ENCODE measurements around the gene ARMC9.
"Not testable (repeated sequence)": the region's sequence is repeated elsewhere in the genome, so short reads cannot be mapped to it uniquely, and the experiment has no call there.

Gene ARMC9

DNA sequence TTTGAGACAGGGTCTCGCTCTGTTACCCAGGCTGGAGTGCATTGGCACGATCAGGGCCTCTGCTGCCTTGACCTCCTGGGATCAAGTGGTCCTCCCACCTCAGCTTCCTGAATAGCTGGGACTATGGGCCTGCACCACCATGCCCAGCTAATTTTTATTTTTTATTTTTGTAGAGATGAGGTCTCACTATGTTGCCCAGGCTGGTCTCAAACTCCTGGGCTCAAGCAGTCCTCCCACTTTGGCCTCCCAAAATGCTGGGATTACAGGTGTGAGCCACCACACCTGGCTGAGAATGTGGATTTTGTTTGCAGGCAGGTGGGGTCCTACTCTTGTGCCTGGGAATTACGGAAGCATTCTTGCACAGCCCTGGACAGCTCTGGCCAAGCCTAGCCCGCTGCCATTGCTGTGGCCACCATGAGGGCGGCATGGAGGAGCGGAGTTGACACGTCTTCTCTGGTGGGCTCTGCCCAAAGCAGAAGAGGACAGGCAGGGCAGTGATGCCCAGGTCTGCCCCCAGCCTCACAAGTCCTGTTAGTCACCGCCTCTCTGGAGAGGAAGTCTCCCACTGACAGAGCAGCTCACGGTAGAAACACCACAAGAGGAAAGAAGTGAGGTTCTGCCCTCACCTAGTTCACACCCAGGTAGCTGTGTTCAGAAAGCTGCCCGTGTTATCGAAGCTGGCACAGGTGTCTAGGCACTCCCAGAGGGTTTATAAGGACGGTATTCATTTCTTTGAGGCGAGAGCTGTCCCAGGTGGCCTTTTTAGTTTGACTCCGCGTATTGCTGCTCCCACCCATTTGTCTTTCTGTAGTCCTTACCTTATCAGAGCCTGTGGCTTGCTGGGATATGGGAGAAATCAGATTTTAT, 46.2 kb downstream of the ARMC9 start:
- DNase-seq (ENCODE audit: low spot score): no peak

DNA sequence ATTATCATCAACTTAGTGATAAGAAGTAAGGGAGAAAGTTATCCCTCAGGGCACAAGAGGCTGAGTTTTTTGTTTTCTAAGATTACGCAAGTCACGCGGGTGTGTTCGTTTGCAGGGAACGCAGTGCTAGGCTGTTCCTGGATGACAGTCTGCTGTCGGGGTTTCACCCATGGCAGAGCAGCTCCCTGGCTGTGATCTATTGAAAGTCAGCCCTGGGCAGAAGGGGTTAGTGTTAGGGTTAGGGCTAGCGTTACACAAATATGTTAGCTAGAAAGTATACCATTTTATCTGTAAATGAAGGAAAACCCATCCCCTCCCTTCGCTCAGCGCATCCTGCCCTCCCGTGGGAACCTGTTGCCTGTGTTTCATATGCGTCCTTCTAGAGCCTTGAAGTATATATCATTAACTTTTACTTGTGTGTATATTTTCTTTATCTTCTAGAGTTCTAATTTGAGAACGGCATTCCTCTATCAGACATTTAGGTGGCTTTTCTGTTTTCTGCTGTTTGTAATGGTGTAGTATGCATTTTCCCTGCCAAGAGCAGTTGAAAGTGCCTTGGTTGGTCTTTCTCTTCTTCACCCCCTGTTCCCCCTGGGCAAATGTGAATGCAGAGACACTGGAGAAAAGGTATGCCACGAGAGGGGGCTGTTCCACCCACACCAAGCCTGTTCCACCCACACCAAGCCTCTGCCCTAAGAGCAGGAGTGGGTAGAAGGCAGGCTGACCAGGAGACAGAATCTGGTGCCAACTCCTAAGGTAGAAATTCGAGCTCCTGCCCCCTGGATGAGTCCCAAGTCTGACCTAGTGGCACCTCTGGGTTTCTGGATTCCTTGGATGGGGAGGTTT, 47.0 kb downstream of the ARMC9 start:
- DNase-seq (ENCODE audit: low spot score): no peak

DNA sequence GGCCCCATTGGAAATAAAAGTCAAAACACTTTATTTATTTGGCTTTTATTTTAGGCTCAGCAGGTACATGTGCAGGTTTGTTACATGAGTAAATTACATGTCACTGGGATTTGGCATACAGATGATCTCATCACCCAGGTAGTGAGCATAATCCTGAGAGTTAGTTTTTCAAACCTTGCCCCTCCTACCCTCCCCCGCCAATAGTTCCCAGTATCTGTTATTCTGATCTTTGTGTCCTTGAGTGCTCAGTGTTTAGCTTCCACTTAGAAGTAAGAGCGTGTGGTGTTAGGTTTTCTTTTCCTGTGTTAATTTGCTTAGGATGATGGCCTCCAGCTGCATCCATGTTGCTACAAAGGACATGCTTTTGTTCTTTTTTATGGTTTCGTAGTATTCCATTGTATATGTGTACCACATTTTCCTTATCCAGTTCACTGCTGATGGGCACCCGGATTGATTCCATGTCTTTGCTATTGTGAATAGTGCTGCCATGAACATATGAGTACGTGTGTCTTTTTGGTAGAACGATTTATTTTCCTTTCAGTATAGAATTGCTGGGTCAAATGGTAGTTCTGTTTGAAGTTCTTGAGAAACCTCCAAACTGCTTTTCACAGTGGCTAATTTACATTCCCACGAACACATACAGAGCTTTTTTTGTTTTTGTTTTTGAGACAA, 47.9 kb downstream of the ARMC9 start:
- DNase-seq (ENCODE audit: low spot score): no peak

DNA sequence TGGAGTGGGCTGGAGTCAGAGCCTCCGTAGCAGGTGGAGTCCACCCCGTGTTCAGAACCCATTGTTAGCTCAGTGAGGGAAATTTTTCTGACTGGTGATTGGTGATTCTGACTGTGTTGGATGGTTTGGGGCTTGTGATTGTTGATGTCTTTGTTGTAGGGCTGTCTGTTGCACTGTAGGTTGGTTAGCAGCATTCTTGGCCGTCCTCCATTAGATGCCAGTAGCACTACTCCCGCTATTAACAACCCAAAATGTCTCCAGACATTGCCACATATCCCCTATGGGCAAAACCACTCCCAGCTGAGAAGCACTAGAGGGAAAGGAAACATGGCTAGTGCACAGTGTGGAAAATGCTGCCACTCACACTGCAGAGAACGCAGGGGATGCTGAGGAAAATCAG, 51.7 kb downstream of the ARMC9 start:
- no peak for DNase-seq (ENCODE audit: low spot score)

DNA sequence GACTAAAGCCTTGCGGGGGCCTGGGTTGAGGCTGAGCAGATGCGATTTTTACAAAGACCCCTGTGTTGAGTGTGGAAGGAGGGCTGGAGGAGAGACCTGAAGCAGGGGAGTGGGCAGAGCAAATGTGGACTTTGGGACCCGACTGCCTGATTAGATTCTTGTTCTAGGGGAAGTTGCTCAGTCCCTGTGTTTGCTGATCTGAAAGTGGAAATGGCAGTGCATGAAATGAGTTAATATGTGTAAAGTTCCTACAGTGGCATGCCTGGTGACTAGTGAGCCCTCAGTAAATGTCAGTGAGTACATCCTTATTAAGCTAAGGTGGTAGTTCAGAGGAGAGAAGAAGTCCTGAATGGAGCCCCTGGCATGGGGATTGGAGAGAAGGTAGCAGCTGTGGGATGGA, 52.3 kb downstream of the ARMC9 start:
- no peak for DNase-seq (ENCODE audit: low spot score)

DNA sequence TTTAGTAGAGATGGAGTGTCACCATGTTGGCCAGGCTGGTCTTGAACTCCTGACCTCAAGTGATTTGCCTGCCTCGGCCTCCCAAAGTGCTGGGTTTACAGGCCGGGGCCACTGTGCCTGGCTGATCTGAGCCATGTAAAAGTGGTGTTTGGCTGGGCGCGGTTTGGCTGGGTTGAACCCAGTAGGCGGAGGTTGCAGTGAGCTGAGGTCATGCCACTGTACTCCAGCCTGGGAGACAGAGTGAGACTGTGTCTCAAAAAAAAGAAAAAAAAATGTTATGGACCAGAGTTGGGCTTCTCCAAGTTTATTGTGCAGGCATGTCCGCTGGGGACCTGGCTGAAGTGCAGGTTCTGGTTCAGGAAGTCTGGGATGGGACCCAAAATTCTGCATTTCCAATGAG, 54.9 kb downstream of the ARMC9 start:
- not testable (repeated sequence) for DNase-seq (ENCODE audit: low spot score)

DNA sequence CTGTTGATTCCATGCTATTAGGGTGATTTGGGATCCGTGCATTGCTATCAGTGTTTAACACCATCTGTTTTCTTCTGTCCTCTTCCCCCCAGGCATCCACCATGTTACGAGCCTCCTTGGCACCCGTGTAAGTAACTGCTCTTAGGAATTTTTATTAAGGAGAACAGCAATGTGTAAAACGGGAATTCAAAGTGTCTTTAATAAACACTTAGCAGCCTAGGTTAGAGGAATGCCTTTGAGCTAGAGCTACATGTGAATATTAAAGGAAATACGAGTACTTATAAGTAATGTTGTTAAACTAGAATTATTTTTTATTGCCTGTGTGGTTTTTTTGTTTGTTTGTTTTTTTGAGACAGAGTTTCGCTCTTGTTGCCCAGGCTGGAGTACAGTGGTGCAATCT, 58.1 kb downstream of the ARMC9 start:
- DNase-seq (ENCODE audit: low spot score): no peak

DNA sequence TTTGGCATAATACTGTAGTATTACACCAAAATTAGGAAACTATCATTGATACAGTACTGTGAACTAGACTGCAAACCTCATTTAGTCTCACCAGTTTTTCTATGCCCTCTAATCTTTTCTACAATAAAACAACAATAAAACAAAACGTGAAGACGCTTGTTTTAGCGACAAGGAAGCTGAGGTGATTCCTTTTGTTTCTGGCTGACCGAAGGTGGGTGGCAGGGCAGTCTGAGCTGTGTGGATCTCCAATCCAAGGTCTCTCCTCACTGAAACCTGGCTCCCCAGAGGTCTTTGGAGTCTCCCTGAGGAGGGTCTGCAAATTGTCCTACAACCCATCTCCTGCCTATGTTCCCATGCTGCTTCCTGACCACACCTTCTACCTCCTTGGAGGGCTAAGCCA, 59.3 kb downstream of the ARMC9 start:
- no peak for DNase-seq (ENCODE audit: low spot score)

DNA sequence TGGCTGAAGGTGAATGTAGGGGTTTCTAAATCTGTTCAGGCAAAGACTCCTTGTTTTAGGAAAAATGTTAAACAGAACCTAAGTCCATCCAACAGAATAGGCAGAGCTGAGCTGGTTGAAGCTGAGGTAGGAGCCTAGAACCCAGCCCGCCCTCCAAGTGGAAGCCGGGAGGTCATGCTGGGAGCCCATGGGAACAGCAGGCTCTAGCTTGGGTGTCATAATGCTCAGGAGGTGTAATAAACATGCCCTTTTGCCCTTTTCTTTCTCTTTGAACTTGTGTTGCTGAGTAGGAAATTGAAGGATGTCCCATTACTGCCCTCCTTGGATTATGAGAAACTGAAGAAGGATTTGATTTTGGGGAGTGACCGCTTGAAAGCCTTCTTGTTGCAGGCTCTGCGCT, 60.3 kb downstream of the ARMC9 start:
- no peak for DNase-seq (ENCODE audit: low spot score)

DNA sequence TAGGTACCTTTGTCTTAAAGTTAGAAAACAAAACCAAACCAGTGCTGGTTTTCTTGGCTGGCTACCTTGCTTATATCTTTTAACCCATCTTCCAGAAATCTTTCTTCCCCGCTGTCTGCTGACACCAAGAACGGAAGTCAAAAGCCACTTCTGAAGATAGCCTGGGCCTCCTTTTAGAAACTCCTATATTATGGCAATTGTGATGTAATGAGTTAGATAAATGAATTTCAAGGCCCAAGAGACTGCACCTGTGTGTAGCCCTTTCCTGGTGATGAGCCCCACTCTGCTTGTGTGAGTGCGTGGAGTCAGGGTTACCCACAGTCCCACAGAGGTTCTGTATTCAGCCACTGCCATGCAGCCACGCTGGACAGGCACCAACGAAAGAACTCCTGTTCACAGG, 60.7 kb downstream of the ARMC9 start:
- no peak for DNase-seq (ENCODE audit: low spot score)

DNA sequence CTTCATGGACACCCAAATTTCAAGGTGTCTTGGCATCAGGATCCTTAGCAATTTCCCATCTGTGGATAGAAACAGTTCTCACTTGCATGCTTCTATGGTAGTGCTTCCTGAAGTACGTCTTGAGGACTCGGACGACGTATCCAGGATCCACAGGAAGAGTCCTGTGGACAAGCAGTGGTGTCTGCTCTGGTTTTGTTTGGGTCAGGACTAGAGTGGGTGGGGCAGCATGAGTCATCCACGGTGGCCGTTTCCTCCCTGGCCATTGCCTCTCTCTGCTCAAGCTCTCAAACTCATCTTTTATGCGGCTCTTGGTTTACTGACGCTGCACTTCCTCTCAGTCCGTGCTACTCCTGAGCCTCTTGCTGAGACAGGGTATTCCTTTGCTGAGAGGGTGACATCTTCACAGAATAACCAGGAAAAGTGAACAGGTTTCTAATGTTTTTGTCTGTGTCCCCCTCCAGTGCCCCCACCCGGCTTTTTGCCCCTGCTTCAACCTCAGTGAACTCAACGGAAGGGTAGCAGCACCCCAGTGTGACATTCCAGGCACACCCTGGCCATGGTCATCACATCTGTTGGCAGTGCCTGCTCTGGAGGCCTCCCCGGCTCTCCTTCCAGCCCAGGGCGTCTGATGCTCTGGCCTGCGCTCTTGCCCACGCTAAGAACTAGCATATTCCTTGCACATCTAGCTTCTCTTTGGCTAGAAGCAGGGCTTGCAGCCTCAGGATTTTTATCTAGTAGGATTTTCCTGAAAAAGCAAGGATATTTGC, 62.2 kb downstream of the ARMC9 start:
- no peak for DNase-seq (ENCODE audit: low spot score)

DNA sequence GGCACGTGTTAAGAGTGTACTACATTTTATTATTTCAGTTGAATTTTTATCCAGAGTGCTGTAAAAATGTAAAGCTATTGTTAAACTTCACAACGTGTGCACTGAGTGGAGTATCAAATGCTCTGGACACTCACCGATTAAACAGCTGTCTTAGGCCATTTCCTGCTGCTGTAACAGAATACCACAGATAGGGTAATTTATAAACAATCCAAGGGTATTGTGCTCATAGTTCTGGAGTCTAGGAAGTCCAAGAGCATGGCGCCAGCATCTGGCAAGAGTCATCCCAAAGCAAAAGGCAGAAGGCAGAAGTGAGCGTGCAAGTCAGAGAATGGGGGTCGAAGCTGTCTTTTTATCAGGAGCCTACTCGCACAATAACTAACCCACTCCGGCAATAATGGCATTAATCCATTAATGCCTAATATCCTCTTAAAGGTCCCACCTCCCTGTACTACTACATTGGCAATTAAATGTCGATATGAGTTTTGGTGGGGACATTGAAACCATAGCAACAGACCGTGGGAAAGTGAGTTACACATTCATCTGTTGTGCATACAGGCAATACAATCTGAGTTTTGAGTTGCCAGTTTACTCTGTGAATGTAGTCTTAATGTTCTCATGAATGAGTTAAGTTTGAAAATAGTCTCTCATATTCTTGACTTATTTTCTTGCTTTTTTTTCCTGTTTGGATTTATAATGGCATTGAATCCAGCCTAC, 64.8 kb downstream of the ARMC9 start:
- no peak for DNase-seq (ENCODE audit: low spot score)

DNA sequence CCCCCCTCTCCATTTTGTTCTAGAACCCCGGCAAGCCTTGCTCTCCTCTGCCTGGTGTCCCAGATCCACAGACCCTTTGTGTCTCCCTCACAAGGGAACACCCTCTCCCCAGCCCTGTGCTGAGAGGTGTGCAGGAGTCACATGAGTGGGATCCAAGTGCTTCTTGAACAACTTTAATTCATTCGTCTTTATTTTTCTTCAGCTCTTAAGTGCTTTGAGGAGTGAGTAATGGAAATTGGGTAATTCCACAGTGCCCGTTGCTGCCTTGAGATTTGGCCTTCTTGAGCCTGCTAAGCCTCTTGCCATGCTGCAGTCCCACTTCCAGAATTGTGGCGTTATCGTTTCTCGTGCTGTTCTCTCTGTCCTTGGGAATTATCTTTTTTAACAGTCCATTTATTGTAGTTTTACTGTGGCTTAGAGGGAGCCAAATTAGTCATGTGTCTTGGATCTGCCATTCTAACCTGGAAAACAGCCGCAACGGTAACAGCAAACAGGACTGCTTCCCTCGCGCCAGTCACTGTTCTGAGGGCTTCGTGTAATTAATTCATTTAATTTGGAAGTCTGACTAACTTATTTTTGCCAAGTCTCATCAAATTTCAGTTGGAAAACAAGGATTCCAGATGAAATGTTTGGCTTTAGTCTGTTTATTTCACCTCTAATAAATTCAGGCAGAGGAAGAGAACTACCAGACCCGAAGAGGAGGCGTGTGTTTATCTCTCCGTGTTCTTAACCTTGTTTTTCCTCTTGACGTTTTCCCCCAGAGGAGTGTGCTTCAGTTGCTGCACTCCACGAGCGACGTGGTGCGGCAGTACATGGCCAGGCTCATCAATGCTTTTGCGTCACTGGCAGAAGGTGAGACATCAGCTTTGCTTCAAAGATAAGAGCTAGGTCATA, 72.0 kb downstream of the ARMC9 start:
- DNase-seq (ENCODE audit: low spot score): no peak

DNA sequence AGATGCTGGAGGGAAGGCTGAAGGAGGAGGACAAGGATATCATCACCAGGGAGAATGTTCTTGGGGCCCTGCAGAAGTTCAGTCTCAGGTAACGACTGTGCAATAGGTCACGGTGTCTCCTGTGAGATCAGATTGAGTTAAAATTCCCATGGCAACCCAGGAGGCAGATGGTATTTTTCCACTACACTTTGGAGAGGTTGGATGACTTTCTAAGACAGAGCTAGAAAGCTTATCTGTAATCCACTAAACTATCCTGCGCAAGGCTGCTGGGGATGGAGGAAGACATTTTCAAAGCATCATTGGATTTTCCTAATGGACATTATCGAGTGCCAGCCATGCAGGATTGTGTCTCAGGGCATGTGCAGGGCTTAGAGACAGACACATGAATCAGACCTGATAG, 74.6 kb downstream of the ARMC9 start:
- no peak for DNase-seq (ENCODE audit: low spot score)

DNA sequence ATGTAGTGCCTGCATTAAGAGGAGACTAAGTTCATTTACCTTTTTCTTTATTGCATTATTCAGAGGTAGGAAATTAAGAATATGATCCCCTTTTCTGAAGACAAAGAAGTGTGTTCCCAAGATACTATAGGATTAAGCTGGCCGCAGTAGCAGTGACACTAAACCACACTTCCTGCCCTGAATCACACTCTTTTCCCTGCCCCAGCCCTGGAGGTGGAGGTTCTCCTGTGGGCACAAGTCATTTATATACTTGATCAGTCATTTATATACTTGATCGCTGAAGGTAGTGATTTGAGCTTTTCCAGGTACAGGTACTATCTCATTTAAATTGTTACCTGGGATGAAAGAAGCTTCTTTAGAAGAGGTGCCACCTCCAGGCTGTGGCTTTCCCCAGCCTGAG, 78.6 kb downstream of the ARMC9 start:
- no peak for DNase-seq (ENCODE audit: low spot score)

DNA sequence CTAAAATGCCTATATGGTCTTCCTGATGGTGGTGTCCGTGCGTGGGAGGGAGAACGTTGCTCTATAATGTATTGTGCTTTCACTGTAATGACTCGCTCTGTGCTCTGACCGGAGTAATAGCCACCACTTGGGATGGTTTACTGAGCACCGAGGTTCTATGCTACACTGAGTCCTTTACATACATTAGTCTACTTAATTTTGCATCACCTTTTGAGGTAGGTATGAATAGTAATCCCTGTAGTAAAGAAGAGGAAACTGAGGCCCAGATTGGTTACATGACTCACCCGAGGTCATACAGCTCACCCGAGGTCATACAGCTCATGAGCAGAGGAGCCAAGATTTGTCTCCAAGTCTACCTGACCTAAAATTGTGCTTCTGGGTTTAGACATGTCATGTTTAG, 79.5 kb downstream of the ARMC9 start:
- DNase-seq (ENCODE audit: low spot score): no peak

DNA sequence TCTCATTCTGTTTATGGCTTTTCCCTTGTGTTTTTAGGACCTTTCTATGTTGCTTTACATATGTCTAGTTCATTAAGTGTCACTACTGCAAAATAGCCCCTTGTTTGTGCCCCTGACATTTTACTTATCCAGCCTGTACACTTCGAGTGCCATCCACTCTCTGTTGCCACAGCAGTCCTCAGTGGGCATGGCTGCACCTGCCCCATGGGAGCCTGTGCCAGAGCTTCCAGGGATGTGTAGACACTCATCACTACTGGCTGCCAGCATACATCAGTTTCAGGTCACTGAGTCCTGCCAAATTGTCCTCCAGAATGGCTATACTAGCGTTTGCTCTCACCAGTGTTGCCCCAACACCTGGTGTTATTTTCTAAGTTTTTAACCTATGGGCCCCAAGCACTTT, 80.4 kb downstream of the ARMC9 start:
- DNase-seq (ENCODE audit: low spot score): no peak

DNA sequence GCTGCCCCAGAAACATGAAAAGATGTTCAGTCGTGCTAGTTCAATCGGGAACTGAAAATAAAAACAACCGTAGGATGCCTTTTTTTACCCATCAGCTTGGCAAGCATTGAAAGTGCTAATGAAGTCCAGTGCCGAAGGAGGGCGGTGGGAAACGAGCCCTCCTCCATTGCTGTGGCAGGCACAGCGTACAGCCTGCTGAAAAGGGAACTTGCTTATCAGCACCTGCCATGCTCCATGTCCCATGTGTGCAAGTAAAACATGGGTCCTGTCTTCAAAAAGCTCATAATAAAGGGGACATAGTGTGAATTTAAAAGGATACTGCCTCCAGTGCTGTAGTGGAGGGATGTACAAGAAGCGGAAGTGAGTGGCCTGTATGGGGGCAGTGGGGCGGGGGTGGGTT, 82.4 kb downstream of the ARMC9 start:
- DNase-seq (ENCODE audit: low spot score): no peak

DNA sequence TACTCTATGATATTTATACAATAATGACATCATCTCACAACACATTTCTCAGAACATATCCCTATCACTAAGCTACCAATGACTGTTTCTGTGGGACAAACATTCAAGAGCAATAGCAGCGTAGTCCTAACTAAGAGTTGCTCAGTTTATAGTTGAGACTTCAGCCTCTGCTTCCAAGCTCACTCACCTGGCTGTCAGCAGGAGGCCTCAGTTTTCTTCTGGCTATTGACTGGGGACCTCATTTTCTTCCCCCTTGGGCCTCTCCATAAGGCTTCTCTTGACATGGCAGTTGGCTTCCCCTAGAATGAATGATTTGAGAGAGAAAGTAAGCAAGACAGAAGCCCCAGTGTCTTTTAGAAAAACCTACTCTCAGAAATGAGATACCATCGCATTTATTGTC, 85.9 kb downstream of the ARMC9 start:
- no peak for DNase-seq (ENCODE audit: low spot score)

DNA sequence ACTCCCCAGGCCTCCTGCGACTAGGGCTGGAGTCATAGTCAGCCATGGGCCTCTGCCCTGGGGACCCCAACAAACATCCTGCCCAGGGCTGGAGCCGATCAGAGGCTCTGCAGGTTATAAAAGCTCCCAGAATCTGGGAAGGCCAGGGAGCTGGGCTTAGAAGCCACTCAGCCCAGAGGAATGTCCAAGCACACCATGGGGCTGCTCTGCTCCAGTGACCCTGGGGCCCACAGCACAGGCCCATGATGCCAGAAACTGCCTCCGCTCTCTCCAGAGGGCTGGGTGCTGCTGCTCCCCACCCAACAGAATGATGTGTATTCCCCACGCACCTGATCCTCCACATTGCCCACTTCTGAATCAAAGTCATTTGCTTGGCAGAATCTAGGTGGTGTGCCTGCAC, 88.5 kb downstream of the ARMC9 start:
- DNase-seq (ENCODE audit: low spot score): no peak

Data from cerebellar cortex (tissue), 1 donor.